ENCODE measurements around the gene GRIK2. TPM values are rescaled to one million over a fixed set of nuclear protein-coding genes. Genes with fewer than 3 reads are reported as not detected.

Gene GRIK2
- polyA plus RNA-seq, 1 donor: 3.1 TPM

DNA sequence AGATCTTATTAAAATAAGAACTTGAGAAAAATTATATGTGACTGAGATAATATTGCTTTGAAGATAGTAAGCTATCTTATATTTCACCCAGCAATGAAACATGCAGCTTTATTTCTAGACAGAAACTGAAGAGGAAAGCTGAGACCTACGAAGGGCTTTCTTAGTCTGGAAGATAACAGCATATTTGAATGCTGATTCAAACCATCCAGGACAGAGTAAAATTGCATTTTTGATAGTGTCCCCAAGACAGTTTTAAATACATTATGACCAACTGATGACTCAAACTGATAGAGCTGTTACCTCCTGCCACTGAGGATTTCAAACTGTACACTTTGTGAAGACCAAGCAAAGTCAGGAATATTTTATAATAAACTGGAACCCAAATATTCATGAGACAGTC is 409.6 kb downstream of the GRIK2 start:
- DNase-seq: no peak

DNA sequence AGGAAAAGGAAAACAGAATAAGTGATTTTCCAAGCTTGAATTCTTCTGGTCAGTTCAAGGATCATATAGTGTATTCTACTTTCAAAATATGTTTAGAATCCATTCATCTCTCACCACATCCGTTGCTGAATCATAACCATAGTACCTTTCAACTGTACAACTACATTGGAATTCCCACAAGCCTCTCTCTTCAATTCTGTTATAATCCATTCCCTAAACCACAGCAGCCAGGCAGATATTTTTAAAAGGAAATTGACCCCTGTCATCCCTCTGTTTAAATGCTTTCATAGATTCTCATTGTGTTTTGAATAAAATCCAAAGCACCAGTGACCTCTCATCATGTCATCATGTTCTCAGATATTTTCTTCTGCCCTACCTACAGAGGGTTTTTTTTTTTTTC is 412.7 kb downstream of the GRIK2 start:
- no peak for DNase-seq

DNA sequence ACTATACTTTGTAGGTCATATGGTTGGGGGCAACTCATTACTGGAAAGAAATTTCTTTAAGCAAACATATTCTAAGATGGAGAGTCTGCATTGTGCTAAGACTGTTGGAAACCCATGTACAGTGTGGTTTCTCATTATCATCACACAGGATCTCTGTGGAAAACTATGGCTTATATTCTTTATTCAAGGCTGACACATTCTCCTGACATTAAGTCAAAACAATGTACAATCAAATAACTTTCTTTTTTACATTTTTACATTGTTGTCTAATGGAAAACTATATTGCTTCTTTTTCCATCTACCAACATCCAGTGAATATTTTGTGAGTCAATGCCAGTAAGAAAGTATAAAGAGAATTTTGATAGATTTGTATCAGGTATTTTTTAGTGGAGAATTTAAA is 417.6 kb downstream of the GRIK2 start:
- no peak for DNase-seq

DNA sequence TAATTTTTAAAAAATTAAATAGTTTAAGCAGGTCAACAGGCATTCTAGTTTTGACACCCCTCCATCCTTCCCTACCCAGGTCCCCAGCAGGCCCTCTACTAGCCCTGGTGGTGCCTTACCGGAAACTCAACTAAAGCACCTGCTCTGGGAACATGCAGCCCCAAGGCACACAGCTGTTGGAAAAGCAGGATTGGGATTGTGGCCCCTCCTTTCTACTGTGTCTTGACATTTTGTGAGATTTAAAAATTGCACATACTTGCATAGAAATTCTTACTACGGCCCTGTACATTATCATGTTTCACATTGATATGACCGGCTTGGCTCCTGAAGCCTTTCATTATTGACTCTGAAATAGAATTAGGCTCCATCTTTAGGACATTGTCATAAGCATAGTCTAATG is 423.2 kb downstream of the GRIK2 start:
- DNase-seq: no peak

DNA sequence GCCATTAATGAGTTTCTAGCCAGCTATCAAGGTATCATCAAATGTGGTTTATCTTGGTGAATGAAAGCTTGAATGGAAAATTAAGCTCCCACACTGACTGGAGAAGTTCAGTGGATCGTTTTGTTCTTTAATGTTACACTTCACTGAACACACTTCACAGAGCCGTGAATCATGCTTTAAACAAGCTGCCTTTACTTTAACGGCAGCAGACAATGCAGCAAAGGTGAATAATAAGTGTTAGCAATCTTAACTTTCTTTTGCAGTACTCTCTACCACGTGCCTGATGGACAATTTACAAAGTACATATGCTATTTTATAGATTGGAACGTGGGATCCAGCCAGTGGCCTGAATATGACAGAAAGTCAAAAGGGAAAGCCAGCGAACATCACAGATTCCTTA is 424.5 kb downstream of the GRIK2 start:
- no peak for DNase-seq

DNA sequence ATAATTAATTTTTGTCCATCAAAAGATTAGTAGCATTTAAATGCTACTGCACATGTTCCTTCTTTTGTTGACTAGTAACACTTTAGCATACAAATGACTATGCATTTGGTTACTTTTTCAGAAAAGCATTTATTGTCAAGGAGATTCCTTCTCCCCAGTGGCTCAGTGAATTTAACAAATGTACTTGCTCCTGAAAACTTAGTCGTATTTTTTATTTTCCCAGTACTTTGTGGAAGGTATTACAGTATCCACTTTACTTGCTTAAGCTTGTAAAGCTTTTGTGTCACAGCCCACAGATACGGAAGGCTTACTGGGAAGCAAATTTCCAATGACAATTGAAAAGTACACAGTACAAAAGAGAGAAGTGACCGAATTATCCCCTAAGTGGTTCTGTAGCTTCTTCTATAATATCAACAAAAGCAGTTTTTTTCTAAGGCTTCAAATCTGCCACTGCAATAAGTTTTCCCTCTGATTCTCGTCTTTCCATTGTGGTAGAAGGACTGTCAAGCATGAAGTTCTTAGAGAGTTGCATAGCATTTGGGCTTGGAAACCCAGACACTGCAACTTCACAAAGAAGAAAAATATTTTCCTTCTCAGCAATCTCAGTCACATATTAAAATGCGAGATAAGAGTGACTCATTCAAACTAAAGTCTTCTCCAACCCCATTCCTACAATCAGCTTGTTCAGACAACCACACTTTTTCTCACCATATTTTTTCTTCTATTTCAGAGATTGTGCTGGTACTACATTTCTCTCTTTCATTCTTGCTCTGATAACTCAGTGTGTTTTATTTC is 431.2 kb downstream of the GRIK2 start:
- no peak for DNase-seq

DNA sequence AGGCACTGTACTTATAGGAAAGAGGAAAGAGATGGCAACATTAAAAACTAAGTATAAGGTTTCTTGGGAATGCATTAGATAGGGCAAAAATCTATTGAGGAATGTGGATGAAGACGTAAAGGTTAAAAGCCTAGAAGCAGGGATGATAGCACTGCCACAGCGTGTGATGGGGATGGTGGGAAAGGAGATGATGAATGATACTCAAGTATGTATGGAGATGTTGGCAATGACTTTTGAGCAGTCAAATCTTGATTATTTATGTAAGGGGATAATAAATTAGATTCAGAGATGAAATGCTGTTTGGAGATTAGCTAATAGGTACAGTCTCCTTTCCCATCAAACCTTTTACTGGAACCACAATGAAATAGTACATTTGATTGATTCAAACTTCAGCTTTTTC is 432.8 kb downstream of the GRIK2 start:
- DNase-seq: no peak

DNA sequence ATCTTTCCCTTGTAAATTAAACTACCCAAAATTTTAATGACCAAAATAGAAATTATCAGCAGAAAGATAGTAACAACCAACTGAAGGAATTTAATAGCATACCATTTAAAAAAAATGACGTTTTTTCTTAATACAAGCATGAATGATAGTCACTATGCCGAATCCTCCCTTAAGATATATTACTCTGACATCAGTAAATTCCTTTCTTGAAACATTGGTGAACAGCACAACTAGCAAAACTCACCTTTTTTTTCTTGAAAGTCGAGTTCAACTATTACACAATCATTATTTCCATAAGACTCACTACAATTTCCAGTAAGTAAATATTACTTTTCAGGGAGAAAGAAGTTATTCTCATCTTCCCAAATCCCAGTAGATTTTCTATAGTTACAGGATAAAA is 433.2 kb downstream of the GRIK2 start:
- no peak for DNase-seq

DNA sequence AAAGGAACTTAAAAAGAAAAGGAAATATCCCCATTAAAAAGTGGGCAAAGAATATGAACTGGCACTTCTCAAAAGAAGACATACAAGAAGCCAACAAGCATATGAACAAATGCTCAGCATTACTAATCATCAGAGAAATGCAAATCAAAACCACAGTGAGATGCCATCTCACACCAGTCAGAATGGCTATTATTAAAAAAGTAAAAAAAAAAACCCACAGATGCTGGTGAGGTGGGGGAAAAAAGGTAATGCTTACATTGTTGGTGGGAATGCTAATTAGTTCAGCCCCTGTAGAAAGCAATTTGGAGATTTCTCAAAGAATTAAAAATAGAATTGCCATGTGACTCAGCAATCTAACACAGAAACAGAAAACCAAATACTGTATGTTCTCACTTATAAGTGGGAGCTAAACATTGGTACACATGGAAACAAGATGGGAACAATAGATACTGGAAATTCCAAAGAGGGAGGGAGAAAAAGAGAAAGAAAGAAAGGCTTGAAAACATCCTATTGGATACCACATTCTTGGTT is 437.1 kb downstream of the GRIK2 start:
- DNase-seq: no peak

DNA sequence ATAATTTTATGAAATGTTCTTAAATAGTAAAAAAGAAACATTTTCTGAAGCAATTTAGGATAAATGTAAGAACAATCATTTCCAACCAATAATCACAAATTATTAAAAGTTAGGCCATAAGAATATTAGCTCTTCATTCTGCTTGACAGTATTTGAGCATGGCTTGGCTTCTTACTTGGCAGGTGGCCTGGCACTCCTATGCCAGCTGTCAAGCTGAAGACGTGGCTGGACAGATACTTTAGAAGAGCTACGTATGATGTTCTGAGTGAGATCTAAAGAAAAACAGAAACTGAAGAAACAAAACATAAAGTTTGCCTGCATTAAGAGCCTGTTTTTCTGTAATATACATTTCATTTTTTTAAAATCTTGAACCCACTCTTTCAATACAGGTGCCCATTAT is 438.9 kb downstream of the GRIK2 start:
- no peak for DNase-seq

DNA sequence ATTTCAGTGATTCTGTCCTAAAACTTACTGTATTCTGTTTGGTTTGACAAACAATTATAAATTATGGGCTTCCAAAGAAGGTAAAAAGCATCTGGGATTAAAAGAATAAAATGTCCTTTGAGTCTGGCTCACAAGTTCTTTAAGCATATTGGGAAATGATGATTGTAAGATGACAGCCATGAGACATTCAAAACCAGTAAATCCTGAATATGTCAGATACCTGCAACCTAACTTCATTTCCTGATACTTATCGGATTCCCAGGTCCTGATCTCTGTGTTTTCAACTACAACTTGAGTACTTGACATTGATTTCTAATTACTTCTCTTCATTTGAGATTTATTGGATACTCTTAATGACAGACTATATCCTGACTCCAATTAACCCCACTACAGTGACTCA is 446.6 kb downstream of the GRIK2 start:
- no peak for DNase-seq

DNA sequence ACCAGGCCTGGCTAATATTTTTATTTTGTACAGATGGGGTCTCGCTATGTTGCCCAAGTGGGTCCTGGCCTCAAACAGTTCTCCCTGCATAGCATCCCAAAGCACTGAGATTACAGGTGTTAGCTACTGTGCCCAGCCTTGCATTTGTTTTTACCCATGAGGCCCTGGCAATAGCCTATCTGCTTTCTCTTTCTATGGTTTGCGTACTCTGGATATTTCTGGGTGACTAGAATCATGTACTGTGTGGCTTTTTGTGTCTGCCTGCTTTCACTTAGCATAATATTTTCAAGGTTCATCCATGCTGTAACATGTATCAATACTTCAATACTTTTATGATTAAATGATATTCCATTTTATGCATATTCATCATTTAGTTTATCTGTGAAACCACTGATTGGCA is 451.7 kb downstream of the GRIK2 start:
- DNase-seq: no peak

DNA sequence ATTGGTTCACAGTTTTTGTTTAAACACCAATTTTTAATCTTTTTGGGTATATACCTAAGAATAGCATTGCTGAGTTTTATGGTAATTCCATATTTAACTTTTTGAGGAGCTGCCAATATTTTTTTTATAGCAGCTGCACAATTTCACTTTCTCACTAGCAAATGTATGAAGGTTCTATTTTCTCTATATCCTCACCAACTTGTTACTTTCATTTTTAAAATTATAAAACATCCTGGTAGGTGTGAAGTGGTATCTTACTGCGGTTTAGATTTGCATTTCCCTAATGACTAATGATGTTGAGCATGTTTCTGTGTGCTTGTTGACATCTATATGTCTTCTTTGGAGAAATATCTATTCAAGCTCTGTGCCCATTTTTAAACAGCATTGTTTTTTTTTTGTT is 452.1 kb downstream of the GRIK2 start:
- DNase-seq: no peak

DNA sequence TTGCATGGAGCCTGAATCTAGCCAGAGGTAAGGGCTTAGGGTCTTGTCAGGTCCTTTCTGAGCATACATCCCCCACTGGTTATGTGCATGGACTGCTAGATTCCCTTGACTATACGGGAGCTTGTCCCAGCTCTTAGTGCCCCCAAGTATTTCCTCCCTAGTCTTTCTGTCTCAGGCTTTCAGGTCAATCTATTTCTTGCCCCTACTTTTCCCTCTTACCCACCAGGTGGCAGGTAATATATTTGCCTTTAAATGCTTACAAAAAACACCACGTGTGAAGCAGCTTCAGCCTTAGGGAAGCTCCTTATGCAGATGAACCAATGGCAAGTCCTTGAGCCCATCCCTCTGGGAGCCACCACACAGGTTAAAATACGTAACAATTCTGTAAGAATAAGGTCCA is 454.2 kb downstream of the GRIK2 start:
- no peak for DNase-seq

DNA sequence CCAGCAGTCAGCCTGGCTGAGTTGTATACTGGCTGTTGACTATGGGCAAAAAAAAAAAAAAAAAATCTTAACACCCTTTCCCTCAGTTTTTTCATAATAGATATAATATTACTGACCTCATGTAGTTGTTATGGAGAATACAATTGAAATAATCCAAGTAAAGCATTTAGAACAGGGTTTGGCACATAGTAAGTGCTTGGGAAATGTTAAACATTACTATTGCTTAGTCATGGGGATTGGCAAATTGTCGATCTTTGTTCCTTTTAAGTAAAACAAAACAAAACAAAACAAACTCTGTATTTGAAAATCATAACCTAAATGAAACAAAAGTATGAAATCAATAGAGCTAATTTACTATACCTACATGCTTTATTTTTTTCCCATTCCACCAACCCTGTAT is 458.4 kb downstream of the GRIK2 start:
- no peak for DNase-seq

DNA sequence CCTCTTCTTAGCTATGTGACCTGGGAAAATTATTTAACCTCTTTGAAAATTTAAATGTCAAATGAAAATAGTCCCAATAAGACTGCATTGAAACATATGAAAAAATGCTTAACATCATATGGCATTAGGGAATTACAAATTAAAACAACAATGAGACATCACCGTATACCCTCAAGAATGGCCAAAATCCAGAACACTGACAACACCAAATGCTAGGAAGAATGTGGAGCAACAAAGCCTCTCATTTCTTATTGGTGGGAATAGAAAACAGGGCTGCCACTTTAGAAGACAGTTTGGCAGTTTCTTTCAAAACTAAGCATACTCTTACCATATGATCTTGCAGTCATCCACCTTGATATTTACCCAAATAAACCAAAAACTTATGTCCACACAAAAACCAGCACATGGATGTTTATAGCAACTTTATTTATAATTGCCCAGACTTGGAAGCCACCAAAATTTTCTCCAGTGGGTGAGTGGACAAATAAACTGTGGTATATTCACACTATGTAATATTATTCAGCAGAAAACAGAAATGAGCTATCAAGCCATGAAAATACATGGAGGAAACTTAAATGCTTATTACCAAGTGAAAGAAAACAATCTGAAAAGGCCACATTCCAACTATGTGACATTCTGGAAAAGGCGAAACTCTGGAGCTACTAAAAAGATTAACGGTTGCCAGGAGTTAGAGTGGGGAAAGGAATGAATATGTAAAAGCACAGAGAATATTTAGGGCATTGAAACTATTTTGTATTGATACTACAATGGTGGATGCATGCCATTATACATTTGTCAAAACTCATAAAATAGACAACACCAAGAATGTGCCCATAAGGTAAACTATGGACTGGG is 459.9 kb downstream of the GRIK2 start:
- DNase-seq: no peak

DNA sequence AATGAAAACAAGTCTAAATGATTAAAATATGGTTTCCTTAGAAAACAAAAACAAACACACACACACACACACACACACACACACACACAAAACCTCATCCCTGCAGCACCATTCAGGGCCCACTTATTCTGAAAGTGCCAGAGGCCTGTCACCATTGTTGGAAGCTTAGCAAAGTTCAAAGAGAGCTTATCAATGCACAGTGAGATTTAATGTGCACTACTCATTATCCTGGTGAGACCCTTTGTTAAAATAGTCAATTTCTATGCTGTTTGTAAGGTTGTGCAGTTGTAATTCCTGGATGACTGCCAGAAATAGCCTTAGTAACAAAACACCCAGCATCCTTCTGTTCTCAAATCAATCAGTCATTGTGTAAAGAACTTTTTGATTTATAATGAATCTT is 482.9 kb downstream of the GRIK2 start:
- DNase-seq: no peak

DNA sequence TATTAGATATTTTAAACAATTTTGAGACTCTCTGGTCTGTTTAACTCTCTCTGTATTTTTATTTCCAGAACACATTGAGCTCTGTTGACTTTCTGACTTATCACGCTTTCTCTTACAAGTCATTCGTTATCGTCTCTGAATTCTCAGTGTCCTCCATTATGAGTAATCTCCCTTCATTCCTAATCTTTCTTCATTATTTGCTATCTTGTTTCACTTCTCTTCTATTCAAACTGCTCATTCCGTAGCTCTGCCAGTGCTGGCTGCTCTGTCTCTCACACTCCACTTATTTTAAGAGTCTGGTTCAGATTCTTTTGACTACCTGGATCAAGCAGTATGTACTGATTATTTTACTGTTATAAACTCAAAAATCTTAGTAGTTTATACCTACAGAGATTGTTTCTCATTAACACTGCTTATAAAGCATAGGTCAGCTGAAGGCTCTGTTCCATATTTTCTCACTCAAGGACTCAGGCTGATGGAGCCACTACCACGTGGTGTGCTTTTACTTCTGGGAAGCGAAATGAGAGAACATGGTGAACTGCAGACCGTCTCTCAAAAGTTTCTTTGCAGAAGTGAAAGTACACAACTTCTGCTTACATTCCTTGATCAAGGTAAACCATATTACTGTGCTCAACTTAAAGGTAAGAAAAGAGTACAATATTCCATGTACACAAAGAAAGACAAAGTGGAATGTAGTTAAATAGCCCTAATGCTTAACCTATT is 485.2 kb downstream of the GRIK2 start:
- no peak for DNase-seq

DNA sequence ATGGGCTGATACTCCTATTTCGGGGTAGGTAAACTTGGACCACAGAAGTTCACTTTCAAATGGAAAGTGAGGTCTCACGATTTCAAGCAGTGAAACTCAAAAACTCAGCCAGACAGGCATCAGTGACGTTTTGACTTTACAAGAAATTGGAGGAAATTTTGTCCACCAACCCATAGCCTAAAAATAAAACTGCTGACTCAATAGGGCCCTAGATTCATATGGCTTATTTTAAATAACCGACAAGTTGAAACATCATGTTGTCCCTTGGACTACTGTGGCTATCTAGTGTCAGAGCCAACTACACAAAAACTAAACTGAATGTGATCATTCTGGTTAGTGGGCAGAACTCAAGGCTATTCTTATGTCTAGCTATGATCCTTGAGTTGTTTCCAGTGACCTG is 486.3 kb downstream of the GRIK2 start:
- no peak for DNase-seq

DNA sequence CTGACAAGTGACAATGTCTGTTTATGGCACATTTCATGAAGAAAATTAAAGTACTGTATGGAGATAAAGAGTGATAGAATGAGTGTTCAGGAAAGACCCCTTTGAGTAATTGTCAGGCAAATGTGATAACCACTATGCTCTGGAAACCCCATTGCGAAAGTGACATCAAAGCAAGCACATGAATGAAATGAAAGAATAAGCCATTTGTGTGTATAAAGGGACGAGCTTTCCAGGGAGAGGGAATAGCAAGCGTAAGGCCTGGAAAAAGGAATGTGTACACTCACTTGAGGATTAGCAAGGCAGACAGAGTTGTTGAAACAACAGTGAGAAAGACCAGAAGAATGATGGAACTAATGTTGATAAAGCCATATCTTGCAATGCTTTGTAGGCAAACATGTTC is 490.0 kb downstream of the GRIK2 start:
- no peak for DNase-seq

DNA sequence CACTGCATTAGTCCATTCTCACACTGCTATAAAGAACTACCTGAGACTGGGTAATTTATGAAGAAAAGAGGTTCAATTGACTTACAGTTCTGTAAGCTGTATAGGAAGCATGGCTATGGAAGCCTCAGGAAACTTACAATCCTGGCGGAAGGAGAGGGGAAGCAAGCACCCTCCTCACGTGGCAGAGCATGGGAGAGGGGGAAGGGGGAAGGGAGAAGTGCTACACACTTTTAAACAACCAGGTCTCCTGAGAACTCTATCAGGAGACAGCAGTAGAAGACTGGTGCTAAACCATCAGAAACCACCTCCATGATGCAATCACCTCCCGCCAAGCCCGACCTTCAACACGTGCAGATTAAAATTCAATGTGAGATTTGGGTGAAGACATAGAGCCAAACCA is 494.0 kb downstream of the GRIK2 start:
- no peak for DNase-seq

DNA sequence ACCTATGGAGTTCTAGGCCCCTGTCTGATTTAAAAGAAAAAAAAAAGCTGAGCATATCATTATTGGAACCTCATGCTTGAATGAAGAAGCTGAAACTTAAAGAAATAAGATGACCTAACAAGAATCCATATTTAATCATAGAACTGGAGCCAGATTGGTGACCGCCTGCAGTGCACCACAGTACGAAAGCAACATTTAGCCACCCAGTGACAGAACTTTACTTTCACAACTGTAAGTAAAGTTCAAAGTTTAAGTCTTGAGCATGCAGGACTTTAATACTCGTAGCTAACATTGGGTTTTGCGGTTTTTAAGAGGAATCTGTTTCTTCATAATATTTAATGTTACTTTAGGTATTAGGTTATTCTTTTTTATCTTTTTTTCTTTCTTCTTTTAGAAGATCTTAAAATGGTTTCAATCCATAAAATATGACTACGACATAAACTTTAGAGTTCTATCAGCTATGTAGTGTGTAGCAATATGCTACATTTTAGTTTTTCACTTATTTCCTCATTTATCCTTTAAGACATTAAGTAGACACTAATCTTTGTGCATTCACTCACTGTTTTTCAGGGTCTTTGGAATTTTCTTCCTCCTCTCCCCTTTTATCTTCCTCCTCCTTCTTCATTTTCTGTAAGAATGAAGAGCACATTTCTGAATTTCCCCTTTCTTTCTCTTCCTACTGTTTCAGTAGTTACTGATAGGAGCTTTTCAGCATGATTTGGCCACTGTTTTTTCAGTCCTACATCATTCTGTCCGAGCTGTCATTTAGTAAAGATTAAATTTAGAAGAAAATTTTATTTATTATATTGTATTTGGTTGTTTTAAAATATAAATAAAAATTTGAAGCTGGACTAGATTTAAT is 514.1 kb downstream of the GRIK2 start:
- DNase-seq: no peak

Measured in hindlimb muscle (tissue), 1 donor.